ENCODE measurements around the gene RGMA.

Gene RGMA

GRCh38 chr15:93001156-93001555, 87.9 kb downstream of the RGMA start:
- DNase-seq, result no peak

DNA sequence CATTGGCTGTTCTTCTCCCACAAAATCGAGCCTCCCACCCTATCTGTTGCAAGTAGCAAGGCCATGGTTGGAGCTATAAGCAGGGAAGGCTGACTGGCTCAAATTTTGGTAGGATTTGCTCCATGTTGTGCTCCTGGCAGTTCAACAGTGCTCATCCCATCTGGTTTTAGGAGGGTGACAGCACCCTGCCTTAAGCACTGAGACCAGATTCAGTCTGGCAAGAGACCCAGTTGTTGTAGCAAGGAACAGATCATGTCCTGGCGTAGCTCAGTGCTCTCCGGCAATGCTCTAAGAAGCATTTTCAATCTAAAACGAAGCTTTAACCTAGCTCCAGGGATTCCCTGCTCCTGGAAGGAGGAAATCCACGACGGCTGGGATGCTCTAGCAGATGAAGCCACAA, 91.2 kb downstream of the RGMA start:
- DNase-seq, result no peak

GRCh38 chr15:92992720-92993119, 96.3 kb downstream of the RGMA start:
- no peak for DNase-seq

GRCh38 chr15:92990031-92990430, 99.0 kb downstream of the RGMA start:
- DNase-seq, result no peak

GRCh38 chr15:92989470-92989869, 99.5 kb downstream of the RGMA start:
- no peak for DNase-seq
